ENCODE measurements around the gene SLC4A3. TPM values are rescaled to one million over a fixed set of nuclear protein-coding genes. Genes with fewer than 3 reads are reported as not detected.

SLC4A3 gene
- total and polyA plus RNA-seq, 2 of the 8 experiments (the other 6 are each of a cell fraction or from before 2014, with no cell fraction given) = 4.8 to 7.4 TPM

- TF ChIP-seq E2F6 (IDR thresholded peaks at IDR 0.05) = no peak
- no peak for TF ChIP-seq EZH2 (IDR thresholded peaks at IDR 0.05; ENCODE audit: low read depth, low read length, severe bottlenecking)
- TF ChIP-seq RNF2 (IDR thresholded peaks at IDR 0.05; ENCODE audit: borderline replicate concordance, low read depth, low read length, missing control alignments, poor library complexity, severe bottlenecking) = no peak
- no peak for TF ChIP-seq BACH1 (IDR thresholded peaks at IDR 0.05; ENCODE audit: low read length)
- no peak for TF ChIP-seq KDM1A (IDR thresholded peaks at IDR 0.05; ENCODE audit: borderline replicate concordance, low read length)
- no peak for TF ChIP-seq POLR2A (IDR thresholded peaks at IDR 0.05; ENCODE audit: control extremely low read depth in 1 of 2, low read depth in 2 of 2, low read length in 2 of 2)
- TF ChIP-seq FOSL1 (IDR thresholded peaks at IDR 0.05; ENCODE audit: insufficient read depth, low read depth, low read length) = no peak
Observed at GRCh38 chr2:219670386-219670785, 43.0 kb downstream of the SLC4A3 start (continued).
